HG02943 (cell line): ENCODE results near the gene WDR90.
A peak's percentile ranks its signal among the peaks of the same experiment; 100 is the strongest.
"Not testable (repeated sequence)": the region's sequence is repeated elsewhere in the genome, so short reads cannot be mapped to it uniquely, and the experiment has no call there.

Source experiments
- ATAC-seq: cut with Tn5 transposase; IDR thresholded peaks from one replicate; pipeline ENCODE4 v1.9.1; 2021; ENCODE audit warnings: mild to moderate bottlenecking, low read depth, moderate library complexity; ENCODE audit not compliant: unreplicated experiment

Gene WDR90

DNA sequence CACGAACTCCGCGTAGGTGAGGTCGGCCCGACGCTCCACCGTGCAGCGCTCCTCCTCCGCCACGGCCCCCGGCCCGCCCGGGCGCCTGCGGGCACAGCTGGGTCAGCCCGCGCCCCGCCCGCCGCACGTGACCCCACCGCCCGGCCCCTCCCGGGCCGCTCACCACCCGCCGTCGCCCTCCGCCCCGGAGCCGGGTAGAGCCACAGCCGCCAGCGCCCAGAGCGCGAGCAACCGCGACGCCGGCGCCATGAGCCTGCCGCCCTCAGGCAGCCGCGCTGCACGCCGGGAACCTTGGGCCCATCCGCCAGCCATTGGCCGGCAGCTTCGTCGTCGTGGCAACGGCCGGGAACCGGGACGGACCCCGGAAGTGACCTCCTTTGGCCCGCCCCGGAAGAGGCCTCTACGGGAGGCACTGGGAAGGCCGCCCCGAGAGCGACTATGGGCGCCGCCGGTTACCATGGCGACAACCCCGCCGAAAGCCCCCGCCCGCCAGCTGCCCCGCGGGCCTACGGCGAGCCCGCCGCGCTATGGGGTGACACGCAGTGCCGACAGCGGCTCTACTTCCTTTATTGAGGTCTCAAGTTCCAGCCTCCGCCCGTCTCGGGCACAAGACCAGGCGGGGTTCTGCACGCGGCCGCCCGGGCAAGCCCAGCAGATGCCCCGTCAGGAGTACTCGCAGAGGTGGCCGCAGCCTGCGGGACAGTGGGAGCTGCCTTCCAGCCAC, 35.1 kb downstream of the WDR90 start, which contains the start of gene JMJD8:
Gene JMJD8, minus strand, starts transcription at position 264 of the 724 bp plus-strand sequence. Its CDS starts 15 bp downstream, at position 249.
- peak; percentile 62 for ATAC-seq

DNA sequence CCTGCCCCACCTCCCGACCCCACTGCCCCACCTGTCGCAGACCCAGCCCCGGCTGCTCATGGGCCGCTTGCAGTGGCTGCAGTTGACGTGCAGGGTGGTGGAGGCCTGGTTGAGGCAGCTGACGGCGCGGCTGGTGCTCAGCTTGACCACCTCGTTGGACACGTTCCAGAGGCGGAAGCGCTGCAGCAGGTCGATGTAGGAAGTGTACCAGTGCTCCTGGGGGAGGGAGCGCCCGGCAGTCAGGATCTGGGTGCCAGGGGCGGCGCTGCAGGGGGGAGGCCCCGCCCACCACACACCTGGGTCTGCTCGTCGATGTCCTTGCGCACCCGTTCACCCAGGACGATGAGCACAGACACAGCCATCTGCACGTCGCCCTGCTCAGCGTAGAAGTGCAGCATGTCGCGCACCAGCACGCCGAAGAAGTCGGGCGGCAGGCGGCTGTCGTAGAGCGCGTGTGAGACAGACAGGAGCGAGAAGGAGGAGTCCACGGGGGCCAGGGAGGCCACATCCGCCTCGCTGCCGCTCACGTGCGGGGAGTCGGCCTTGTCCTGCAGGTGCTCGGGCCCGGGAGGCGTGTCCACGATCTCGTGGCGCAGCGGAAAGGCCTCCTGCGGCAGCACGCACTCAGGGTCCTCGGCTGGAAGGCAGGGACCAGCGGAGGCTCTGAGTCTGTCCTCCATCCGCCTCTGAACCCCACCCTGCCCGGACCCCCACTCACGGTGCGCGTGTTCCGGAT, 36.0 kb downstream of the WDR90 start:
- ATAC-seq = no peak

DNA sequence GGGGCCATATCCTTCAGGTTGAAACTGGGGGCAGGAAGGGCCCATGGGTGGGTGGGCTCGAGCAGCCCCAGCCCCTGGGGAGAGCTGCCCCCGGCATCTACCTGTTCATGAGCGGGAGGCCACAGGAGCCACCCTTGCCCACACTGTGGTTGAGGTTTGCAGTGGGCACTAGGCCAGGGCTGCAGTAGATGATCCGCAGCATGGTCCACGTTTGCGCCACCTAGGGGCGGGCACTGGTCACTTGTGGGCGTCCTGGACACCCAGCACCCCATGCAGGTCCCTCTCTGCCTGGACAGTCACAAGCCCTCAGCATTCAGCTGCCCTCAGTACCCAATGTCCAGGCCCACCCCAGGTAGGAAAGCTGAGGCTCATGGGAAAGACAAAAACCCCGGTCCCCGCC, 36.8 kb downstream of the WDR90 start:
- ATAC-seq = no peak

DNA sequence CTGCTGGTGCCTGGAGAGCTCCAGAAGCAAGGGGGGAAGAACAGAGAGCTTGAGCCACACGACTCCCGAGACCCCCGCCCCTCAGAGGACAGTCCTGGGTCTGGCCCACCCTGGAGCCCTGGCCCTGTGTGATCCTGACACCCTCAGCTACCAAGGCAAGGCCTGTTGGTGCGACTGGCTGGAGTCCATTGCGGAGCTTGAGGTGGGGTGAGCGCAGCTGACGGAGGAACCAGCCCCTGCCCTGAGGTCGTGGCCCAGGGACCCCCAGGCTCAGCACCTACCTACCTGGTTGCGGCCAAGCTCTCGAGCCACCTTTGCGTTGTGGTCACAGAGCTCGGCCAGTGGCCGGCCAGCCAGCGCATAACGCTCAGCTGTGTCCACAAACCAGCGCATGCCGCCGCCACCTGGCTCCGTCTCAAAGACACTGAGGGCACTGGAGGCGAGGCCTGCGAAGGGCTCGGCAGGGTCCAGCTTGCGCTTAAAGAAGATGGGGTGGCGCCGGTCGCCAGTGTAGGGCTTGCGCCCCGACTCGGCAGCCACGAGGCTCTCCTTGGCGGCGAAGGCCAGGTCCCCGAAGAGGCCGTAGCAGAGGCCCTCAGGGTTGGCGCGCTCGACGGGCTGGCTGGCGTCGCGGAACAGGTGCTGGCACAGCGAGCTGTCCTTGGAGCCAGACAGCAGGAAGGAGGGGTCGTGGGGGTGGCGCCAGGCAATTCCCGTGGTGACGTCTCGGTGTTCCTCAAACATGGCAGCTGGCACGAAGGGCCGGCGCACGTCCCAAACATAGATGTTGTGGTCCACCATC, 37.5 kb downstream of the WDR90 start:
- ATAC-seq = no peak

DNA sequence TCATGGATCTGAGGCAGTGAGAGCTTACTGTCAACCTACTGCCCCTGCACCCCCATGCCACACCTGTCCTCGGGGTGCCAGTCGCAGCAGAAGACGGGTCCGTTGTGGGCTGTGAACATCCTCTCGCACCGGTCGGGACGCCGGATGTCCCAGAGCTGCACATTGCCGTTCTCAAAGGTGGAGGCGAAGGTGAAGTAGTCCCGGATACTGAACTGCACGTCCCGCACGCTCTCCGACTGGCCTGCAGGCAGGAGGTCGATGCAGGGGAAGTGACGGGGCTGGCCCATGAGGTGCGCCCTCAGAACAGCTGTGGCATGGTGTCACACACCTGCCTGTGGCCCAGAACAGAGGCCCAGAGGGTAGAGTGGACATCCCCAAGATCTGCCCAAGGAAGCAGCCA, 38.3 kb downstream of the WDR90 start:
- no peak for ATAC-seq

DNA sequence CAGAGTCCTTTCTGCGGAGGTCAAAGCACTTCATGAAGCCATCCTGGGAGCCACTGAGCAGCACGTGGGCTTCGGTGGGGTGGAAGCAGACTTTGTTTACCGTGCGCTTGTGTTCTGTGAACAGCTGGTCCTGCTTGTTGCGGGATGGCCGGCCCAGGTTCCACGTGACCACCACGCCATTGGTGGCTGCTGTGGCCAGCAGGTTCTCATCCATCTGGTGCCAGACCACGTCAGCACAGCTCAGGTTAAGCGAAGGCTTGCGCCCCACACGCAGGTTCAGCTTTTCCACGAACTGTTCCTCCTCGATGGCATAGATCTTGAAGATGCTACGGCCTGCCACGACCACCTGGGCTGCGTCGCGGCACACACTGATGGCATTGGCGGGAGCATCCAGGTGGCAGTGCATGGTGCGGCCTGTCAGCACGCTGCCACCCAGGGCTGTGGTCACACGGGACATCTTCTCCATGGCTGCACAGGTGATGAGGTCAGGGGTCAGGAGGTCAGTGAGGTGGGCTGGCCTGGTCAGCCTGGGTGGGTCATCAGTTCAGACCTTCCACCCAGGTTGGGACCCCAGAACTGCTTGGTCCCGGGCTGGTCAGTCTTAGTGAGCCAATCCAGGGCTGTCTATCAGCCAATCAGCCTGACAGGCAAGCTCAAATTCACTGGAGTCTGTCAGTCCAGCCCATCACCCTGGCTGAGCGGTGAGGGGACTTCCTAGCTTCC, 40.2 kb downstream of the WDR90 start:
- ATAC-seq = no peak

DNA sequence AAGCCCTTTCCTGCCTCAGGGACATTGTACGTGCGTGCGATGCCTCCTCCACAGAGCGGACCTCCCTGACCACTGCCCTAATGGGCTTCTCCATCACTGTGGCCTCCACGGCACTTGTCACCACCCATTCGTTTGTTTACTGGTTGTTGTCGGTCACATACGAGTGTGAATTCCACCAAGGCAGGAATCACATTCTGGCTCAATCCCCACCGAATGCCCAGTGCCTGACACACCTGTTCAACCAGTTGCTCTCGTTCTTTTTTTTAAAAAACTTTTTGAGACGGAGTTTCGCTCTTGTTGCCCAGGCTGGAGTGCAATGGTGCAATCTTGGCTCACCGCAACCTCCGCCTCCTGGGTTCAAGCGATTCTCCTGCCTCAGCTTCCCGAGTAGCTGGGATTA, 42.1 kb downstream of the WDR90 start:
- not testable (repeated sequence) for ATAC-seq

DNA sequence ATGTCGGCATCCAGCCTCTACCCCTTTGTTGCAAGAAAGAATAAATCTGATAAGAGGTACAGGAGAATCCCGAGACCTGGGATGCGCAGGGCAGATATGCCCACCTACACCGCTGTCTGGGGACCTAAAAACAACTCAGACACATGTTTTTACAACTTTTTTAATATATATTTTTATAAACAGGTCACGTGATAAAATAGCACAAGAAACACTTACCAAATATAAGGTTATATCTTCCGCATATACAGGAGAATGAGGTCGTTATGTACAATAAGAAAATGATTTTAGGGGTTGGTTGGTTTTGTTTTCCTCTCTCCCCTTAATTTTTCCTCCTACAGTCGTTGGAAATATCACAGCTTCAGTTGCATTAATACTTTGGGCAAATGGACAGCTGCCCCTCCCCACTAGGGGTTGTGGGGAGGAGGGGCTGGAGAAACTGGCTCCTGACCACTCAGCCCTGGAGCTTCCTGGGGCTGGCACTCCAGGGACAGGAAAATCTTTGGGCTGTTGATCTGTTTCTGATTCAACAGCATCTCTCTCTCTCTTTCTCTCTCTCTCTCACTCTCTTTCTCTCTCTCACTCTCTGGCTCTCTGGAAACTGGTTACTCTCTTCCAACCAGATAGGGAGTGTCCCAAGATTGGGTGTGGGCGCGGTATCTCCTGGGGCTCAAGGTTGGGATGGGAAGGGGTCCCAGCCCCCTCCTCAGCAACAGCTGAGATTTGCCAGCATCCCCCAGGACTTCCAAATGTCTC, 43.4 kb downstream of the WDR90 start:
- no peak for ATAC-seq

DNA sequence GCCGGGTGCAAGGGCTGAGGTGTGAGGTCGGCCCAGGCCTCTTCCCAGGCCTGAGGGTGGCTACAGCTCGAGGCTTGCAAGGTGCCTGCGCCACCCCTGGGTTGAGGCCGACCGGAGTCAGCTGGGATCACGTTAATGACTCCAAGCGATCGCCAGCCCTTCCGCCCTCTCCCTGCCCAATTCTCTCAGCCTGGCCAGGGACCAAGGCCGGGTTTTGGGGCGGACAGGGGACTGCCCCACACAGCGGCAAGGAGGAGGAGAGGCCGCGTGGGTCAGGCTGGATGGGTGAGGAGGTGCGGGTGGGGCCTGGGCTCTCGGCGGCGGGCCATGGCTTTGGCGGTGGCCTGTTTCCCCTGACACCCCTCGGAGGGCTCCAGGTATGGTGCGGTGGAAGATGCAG, 44.2 kb downstream of the WDR90 start:
- ATAC-seq = no peak

DNA sequence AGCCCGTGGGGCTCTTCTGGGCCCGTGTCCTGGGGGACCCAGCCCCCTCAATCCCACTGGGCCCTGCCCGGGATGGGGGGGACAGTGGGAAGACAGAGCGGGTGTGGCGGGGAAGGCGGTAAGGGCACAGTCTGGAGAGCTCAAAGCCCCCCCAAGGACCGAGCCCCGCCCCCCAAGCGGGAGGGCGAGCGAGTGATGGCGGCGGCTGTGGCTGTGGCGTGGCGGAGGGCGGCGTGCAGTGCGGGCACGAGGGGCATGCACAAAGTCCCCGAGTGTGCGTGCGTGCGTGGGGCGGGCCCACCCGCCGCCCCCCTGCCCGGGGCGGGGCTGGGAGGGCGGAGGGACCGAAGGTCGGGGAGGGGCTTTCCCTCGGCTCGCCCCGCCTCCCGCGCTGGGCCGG, 44.6 kb downstream of the WDR90 start:
- ATAC-seq = no peak

DNA sequence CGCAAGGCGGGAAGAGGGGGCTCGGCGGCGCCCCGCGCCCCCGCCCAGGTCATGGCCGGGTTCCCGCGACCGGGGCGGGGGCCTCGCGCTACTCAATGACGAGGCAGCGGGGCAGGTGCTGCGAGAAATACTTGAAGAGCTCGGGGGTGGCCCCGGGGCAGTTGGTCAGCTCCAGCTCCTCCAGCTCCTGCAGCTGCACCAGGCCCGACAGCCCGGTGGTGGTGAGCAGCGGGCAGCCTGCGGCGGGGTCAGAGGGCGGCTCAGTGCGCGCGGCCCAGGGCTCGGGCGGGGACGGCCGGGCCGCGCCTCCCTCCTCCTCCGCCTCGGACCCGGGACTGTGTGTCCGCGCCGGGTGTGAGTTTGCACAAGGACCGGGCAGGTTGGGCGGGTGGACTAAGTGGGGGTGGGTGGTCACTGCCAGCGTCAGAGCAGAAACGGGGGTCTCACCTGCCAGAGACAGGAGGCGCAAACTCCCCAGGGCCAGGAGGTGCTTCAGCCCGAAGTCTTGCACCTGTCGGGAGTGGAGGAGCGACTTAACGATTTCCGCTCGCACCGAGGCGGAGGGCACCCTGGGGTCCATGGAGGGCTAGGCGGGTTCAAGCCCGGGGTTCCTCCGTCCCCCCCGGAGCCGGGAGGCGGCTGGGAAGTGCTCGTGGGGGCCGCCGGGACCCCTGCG, 45.2 kb downstream of the WDR90 start:
- no peak for ATAC-seq

DNA sequence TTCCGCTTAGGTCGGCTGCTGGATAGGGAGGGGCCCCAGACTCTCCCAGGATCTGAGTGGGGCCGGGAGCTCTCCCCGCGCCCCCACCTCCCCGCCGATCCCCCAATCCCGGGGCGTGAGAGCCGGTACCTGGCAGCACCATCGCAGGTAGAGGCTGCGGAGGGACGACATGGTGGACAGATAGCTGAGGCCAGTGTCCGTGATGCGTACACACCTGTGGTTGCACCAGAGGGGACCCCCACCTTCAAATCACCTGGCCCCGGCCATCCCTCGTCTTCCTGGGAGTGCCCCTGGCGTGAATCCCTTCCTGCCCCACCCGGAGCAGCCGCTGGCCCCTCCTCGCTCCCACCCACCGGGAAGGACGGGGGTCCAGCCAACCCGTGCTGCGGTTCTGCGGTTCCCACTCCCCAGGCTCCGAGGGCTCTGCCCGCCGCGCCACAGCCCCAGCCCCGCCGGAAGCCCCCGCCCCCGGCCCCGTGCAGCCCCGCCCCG, 45.7 kb downstream of the WDR90 start:
- no peak for ATAC-seq

DNA sequence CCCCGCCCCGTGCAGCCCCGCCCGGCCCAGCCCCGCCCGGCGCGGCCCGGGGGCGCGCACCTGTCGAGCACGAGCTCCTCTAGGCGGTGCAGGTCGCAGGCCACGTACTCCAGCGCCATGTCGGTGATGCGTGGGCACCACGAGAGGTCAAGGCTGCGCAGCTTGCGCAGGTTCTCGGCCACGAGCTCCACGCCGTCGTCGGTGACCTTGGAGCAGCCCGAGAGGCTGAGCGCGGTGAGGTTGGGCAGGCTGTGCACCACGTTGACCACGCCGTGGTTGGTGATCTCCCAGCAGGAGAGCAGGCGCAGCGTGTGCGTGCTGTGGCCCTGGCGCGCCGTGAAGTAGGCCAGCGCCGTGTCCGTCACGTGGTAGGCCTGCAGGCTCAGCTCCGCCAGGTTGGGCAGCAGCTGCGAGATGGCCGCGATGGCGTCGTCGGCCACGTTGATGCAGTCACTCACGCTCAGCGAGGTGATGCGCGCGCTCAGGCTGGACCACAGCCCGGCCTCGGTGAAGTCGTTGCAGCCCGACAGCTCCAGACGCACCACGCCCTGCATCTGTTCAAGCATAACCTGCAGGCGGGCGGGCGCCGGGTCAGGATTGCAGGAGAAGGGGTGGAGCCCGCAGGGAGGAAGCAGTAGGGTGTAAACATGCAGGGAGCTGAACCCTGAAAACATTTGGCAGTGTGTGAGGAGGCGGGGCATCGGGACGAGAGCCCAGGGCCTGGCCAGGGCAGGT, 46.4 kb downstream of the WDR90 start:
- ATAC-seq = no peak

DNA sequence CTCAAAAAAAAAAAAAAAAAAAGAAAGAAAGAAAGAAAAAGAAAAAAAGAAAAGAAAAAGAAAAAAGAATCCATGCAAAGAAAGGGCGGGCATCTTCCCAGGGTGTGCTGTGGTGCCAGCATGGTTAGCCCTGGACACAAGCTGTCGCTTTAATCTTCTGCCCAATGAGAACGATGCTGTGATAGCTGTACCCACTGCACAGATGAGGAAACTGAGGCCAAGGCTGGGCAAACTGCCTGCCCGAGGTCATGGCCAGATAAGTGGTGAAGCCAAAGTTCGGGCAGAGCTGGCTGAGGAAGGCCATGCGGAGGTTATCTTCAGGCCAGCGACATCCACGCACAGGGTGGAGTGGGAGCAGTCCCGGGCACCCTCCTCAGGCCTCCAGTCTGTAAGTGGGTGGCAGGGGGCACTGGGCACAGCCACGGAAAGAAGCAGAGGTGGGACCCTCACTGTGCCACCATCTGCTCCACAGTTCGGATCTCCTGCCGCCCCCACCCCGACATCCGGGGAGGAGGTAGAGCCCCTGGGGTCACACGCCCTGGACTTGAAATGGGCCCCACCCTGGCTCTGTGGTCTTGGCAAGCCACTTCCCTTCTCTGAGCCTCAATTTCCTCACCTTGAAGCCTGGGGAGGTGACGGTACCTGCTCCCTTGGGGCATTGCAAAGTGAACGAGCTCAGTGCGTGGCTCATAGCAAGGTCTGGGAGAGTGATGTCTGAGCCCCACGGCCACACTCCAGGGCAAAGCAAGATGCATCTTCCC, 49.9 kb downstream of the WDR90 start:
- ATAC-seq = no peak

DNA sequence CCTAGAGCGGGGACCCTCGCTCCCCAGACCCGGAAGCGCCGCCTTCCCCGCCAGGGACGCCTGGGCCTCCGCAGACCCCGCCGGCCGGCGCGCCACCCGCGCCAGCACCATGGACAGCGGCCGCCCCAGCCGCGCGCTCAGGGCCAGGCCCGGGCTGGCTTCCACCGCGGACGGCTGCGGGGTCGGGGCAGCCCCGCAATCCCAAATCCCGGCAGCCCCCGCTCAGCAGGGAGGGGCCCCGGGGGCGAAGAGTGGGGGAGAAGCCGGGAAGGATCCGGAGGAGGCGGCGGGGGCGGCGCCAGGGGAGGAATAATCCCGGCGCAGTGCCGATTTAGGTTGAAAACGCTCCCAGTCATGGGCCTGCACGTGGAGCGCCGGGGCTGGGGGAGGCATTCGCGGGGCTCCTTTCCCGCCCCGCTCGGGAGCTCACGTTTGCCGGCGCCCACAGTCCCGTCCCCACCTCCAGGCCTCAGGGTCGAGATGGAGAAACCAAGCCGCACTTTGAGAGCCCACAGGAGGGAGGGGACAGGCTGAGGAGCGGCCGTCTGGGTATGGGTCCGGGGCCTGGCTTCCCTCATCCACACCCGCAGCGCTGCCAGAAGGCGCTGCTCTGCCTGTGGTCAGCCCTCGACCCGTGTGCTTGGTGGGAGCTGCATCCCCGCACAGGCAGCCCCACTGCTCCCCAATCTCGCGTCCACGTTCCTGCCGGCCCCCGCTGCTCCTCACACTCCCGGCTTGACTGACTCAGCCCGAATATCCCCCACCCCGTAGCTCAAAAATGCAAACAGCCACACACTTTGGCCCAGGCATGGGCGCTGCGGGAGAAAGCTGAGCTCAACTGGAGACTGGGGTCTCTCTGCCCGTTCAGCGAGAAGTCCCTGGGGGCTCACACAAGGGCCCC, 51.8 kb downstream of the WDR90 start:
- no peak for ATAC-seq

DNA sequence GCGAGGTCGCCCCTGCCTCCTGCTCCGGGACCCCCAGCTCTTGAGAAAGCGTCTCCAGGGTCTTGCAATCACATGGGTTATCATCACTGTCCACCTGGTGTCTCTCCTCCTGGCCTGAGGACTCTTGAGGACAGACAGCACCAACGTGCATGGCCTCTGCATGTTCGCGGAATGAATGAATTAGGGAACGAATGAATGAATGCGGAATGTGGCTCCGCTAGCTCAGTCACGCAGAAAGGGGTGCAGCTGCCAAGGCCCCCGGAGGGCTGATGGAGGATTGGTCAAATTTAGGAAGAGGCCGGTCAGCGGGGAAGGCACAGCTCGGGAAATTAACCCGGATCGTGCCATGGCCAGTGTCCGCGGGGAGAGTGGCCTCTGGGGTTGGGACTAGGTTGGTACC, 53.2 kb downstream of the WDR90 start:
- ATAC-seq = no peak

DNA sequence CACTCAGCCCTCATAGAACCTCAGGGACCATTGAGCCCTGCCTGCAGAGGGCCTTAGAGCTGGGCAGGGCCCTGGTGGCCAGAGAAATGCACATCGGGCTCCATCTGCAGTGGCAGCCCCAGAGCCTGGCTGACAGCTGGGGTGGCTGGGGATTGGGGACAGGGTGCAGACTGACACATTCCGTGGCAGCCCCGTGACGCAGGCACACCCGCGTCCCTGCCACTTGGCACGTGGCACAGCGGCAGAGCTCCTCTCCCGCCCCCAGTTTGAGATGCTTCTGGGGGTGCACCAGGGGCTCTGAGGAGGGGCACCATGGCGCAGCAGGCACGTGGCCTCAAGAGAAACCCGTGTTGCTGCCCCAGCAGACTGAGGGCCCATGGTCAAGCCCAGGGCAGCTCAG, 54.2 kb downstream of the WDR90 start:
- no peak for ATAC-seq
